Esophagus squamous epithelium (tissue), 5 donors: ENCODE measurements around the gene PNPLA2. TPM values are rescaled to one million over a fixed set of nuclear protein-coding genes. Genes with fewer than 3 reads are reported as not detected.

Experiments used
- DNase-seq: peaks from one replicate; lab custom pipeline; 2025; lab: John Stamatoyannopoulos, UW
- H3K27ac ChIP-seq, 4 donors: fragments of 200-600 bp; sonication (generic); one replicate each; pipeline ENCODE4 v1.5.1; 2016 to 2019; ENCODE audit warnings: mild to moderate bottlenecking in 1 of 4
- H3K27me3 ChIP-seq, 4 donors: fragments of 200-600 bp; sonication (generic); 1 replicate in 3 of 4; 2 replicates in 1 of 4; pipeline versions ENCODE4 v1.5.1 to v1.6.0; 2017 to 2021; ENCODE audit warnings: antibody characterized with exemption in 1 of 4
- H3K36me3 ChIP-seq, 3 donors: fragments of 200-600 bp; sonication (generic); one replicate each; pipeline ENCODE4 v1.5.1; 2016 to 2019
- H3K4me1 ChIP-seq, 3 donors: fragments of 200-600 bp; sonication (generic); one replicate each; pipeline ENCODE4 v1.5.1; 2017 to 2019
- H3K4me3 ChIP-seq, 4 donors: fragments of 200-600 bp; sonication (generic); 1 replicate in 3 of 4; 2 replicates in 1 of 4; pipeline ENCODE4 v1.5.1; 2016 to 2019; ENCODE audit warnings: mild to moderate bottlenecking in 2 of 4, moderate library complexity in 1 of 4
- H3K9me3 ChIP-seq, 3 donors: fragments of 200-600 bp; sonication (generic); one replicate each; pipeline ENCODE4 v1.5.1; 2016 to 2019
- CTCF ChIP-seq, 6 experiments: fragments of 450-650 bp in 4 of 6; fragments of 200-600 bp in 2 of 6; sonication (generic) in 2 of 6; IDR thresholded peaks; one replicate each; pipeline ENCODE4 v1.5.1; 2016 to 2019; ENCODE audit warnings: antibody characterized with exemption in 6 of 6, mild to moderate bottlenecking in 4 of 6, moderate library complexity in 4 of 6
- POLR2A ChIP-seq, 4 donors: fragments of 450-650 bp; IDR thresholded peaks; one replicate each; pipeline ENCODE4 v1.6.1; 2017; ENCODE audit warnings: antibody characterized with exemption in 4 of 4, mild to moderate bottlenecking in 4 of 4, moderate library complexity in 3 of 4
- WGBS, 2 donors: methylation state at CpG; one replicate each; pipeline ENCODE4 v1.1.5; 2018; 5-methylcytosine and 5-hydroxymethylcytosine counted together
- intact Hi-C: fragments of 100-400 bp; cut with DNase I; formaldehyde crosslinking; loops from one replicate; pipeline ENCODE4 v1.15.0; 2022
- total RNA-seq, 4 donors: library from RNA; depleted of rRNA; stranded (reverse); fragments of >200 nt; gene quantifications; one replicate each; pipeline ENCODE4 v1.1.0, GENCODE V29; 2016
- donor health status: DM: yes; HTN: yes; CAD: no.

PNPLA2 gene
- total RNA-seq, 4 donors from 2014 or later = 14.2 to 42.7 (median 26.0) TPM

DNA sequence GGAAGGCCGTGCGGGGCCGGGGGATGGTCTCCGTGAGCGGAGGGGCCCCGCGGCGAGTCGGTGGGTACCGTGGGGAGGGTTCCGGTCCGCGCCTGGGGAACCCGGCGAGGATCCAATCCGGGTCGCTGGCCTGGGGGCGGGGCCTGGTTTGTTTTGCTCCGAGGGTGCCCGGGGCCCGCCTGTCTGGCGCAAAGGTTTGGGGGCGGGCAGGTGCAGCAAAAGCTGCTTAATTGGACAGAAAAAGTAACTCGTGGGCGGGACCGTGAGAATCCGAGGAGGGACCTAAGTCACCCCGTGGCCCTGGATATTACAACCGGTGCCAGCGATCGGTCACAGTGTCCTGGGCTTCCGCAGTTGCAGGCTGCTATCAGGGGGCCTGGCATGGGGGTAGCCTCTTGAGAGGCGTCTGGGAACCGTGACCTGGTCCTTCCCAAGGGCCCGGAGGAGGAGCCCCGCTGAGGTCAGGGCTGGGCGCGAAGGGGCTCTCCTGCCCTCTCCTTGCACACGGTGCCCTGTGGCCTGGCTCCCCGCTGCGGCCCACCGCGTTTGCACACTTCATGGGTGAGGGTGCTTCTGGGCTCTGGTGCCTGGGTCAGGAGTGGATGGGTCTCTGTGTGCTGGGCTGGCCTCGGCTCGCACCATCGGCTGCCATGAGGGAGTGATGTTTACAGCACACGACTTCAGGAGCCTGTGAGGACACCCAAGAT lies 1.4 kb downstream of the PNPLA2 start:
- no peak for TF ChIP-seq CTCF (IDR thresholded peaks at IDR 0.05)
- TF ChIP-seq POLR2A (IDR thresholded peaks at IDR 0.05) = peak in 2 of 4 donors; percentile 9 to 44
- H3K27me3 ChIP-seq = peaks cover 0 to 13% (median 0%) of the 10 kb centered on the region in 4 donors
- 0% methylated on average over 2 of the region's 47 CpGs; no CpG with 5 or more reads in 1 of the 2 donors for WGBS, 2 donors
- DNase-seq = peak; percentile 74
- H3K27ac ChIP-seq = peak overlapping the region; percentile 92 to 98 (median 96)
- H3K36me3 ChIP-seq = peaks cover 20 to 44% (median 24%) of the 10 kb centered on the region in 3 donors
- H3K4me1 ChIP-seq = peaks cover 26 to 49% (median 27%) of the 10 kb centered on the region in 3 donors
- H3K4me3 ChIP-seq = peak overlapping the region; percentile 72 to 96 (median 82)
- no peaks in the 10 kb centered on the region for H3K9me3 ChIP-seq
- intact Hi-C loops = no loop called here

DNA sequence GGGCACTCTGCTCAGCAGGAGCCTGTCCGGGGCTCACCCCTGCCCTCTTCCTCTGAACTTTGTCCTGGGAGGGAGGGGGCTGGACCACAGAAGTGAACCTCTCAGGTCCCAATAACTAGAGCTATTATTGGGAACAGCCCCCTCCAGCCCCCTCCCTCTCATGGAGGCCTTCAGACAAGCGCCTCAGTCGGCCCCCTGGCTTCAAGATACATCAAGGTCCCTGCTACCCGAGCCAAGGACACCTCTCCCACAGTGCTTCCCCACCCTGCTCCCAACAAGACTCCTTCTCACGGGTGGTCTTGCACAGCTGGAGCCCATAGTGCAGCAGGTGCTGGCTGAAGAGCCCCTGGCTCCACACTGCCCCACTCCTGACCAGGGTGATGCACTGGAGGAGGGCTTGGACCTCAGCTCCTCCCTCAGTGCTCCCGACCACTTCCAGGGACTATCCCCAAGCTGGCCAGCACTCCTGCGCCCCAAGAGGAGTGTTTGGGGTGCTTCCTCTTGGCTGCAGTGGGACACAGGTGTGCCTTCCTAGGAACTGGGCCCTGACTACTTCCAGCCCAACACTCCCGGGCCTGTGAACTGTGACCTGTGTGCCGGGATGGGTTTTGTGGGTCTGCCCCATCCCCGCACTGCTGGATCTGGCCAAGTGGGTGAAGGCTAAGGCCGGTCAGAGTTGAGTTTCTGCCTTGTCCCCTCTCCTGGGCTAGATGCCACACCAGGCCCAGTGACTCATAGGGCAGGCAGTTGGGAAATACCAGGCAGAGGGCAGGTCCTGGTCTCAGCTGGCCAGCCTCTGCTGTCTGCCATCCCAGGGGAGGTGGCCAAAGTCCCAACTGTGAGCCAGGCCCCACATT lies 2.2 kb downstream of the PNPLA2 start:
- TF ChIP-seq POLR2A (IDR thresholded peaks at IDR 0.05) = no peak
- TF ChIP-seq CTCF (IDR thresholded peaks at IDR 0.05) = no peak
- Histone ChIP-seq H3K27ac (peak overlapping the region; percentile 92 to 98 (median 96)), H3K27me3 (peaks cover 0 to 21% (median 0%) of the 10 kb centered on the region in 4 donors), H3K4me1 (peaks cover 26 to 57% (median 34%) of the 10 kb centered on the region in 3 donors), H3K9me3 (no peaks in the 10 kb centered on the region), H3K4me3 (peak overlapping the region; percentile 72 to 96 (median 82)), H3K36me3 (peaks cover 22 to 44% (median 24%) of the 10 kb centered on the region in 3 donors)
- intact Hi-C loops = no loop called here
- DNase-seq = no peak
- 34 to 38% methylated on average over 4 of the region's 11 CpGs for WGBS, 2 donors

DNA sequence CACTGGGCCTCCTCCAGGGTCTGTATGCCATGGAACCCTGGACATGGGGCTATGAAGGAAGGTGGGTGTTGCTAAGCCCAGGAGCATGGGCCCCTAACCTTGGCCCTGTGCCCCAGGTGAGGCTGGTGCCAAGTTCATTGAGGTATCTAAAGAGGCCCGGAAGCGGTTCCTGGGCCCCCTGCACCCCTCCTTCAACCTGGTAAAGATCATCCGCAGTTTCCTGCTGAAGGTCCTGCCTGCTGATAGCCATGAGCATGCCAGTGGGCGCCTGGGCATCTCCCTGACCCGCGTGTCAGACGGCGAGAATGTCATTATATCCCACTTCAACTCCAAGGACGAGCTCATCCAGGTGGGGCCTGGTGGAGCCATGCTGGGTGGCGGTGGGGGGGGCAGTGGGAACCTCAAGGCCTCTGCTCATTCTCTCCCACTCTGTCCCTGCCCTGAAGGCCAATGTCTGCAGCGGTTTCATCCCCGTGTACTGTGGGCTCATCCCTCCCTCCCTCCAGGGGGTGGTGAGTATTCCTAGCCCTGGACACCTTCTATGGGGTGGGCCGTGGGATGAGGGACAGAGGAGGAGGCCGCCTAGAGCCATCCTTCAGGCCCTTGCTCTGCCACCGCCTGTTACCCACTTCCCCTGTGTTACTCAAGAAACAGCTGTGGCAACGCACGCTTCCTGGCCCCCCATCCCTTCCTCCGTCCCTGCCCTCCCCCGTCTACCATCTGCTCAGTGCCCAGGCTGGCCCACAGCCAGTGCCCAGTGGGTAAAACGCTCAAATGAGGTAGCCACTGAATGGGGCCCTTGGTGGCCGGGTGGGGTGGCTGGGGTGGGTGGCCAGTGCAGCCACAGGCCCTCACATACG lies 3.0 kb downstream of the PNPLA2 start:
- Histone ChIP-seq H3K9me3 (no peaks in the 10 kb centered on the region), H3K4me3 (peak overlapping the region in 2 of 4 donors; percentile 87 to 96), H3K36me3 (peaks cover 22 to 47% (median 24%) of the 10 kb centered on the region in 3 donors), H3K27me3 (peaks cover 0 to 29% (median 0%) of the 10 kb centered on the region in 4 donors), H3K4me1 (peaks cover 30 to 65% (median 40%) of the 10 kb centered on the region in 3 donors), H3K27ac (peak overlapping the region; percentile 92 to 98 (median 96))
- WGBS, 2 donors = 64 to 70% methylated on average over 3 to 10 of the region's 22 CpGs
- TF ChIP-seq CTCF (IDR thresholded peaks at IDR 0.05) (no peak), POLR2A (IDR thresholded peaks at IDR 0.05) (no peak)
- no peak for DNase-seq
- intact Hi-C loops = no loop called here

DNA sequence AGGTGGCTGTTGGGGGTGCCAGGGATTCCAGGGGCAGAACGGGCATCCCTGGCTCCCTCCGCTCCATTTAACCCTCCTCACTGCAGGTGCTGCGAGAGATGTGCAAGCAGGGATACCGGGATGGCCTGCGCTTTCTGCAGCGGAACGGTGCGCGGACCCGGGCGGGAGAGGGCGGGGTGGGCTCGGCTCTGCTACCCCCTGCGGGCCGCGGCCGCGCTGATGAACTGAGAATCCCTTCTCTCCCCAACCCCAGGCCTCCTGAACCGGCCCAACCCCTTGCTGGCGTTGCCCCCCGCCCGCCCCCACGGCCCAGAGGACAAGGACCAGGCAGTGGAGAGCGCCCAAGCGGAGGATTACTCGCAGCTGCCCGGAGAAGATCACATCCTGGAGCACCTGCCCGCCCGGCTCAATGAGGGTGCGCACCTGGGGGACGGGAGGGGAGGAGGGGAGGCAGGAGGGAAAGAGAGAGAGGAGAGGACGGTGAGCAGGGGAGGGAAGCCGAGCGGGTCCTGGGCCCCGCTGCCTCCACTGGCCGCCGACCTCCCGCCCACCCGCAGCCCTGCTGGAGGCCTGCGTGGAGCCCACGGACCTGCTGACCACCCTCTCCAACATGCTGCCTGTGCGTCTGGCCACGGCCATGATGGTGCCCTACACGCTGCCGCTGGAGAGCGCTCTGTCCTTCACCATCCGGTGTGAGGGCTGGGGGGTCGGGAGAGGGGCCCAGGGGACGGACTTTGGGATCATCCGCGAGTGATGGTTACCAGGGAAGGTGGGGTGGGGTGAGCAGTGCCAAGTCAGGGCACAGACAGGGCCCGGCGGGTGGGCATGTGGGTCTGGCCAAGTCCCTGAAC lies 5.0 kb downstream of the PNPLA2 start:
- Histone ChIP-seq H3K4me1 (peaks cover 40 to 78% (median 51%) of the 10 kb centered on the region in 3 donors), H3K27ac (no peak overlapping the region)
- WGBS, 2 donors = 87 to 90% methylated on average over 4 to 27 of the region's 53 CpGs

More for the DNA sequence above, 5.0 kb downstream of the PNPLA2 start:
- Histone ChIP-seq H3K27me3 (peaks cover 0 to 49% (median 0%) of the 10 kb centered on the region in 4 donors), H3K36me3 (peaks cover 22 to 47% (median 24%) of the 10 kb centered on the region in 3 donors), H3K4me3 (no peak overlapping the region), H3K9me3 (no peaks in the 10 kb centered on the region)
- no peak for DNase-seq
- intact Hi-C loops = no loop called here
- no peak for TF ChIP-seq CTCF (IDR thresholded peaks at IDR 0.05)
- no peak for TF ChIP-seq POLR2A (IDR thresholded peaks at IDR 0.05)
